Cardiac fibroblast (primary cell): ENCODE measurements around the gene FAM13A.
A peak's percentile ranks its signal among the peaks of the same experiment; 100 is the strongest.
"Not testable (repeated sequence)": the region's sequence is repeated elsewhere in the genome, so short reads cannot be mapped to it uniquely, and the experiment has no call there.

ENCODE experiments used
- DNase-seq, 2 donors: peaks; one replicate each; pipeline versions ENCODE4 v3.0.0 to v3.0.0-alpha.2; 2010; ENCODE audit warnings: low read depth in 2 of 2
- H3K4me3 ChIP-seq, 2 donors: replicated peaks in 1 of 2; 1 replicate in 1 of 2; 2 replicates in 1 of 2; pipeline ENCODE4 v1.5.1; 2011; ENCODE audit warnings: low read depth in 2 of 2, low read length in 2 of 2, mild to moderate bottlenecking in 2 of 2, moderate library complexity in 1 of 2
- TF ChIP-seq, protein P1 (sequence below): IDR thresholded peaks from one replicate; pipeline ENCODE4 v1.5.1; 2011; ENCODE audit warnings: low read depth, mild to moderate bottlenecking, low read length, inconsistent platforms

Gene FAM13A

DNA sequence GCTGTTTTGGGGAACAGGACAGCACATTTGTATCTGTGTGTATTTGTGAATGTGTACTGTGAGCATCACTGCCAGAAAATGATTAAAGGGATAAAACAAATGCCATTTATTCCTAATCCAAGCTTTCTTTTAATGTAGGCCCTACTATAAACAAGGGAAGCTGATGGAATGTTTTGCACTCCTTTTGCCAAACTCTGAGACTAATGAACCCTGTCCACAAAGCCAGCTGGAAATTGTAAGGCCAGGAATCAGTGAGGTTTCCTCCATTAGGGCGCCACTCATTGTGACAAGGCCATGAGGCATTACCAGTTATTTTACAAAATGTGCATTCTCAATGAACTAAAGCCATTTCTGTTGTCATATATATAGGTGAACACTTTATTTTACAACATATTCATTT lies 196.4 kb downstream of the FAM13A start:
- TF ChIP-seq, protein P1, sequence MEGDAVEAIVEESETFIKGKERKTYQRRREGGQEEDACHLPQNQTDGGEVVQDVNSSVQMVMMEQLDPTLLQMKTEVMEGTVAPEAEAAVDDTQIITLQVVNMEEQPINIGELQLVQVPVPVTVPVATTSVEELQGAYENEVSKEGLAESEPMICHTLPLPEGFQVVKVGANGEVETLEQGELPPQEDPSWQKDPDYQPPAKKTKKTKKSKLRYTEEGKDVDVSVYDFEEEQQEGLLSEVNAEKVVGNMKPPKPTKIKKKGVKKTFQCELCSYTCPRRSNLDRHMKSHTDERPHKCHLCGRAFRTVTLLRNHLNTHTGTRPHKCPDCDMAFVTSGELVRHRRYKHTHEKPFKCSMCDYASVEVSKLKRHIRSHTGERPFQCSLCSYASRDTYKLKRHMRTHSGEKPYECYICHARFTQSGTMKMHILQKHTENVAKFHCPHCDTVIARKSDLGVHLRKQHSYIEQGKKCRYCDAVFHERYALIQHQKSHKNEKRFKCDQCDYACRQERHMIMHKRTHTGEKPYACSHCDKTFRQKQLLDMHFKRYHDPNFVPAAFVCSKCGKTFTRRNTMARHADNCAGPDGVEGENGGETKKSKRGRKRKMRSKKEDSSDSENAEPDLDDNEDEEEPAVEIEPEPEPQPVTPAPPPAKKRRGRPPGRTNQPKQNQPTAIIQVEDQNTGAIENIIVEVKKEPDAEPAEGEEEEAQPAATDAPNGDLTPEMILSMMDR = no peak
- DNase-seq = no peak
- no peak overlapping the region for H3K4me3 ChIP-seq

DNA sequence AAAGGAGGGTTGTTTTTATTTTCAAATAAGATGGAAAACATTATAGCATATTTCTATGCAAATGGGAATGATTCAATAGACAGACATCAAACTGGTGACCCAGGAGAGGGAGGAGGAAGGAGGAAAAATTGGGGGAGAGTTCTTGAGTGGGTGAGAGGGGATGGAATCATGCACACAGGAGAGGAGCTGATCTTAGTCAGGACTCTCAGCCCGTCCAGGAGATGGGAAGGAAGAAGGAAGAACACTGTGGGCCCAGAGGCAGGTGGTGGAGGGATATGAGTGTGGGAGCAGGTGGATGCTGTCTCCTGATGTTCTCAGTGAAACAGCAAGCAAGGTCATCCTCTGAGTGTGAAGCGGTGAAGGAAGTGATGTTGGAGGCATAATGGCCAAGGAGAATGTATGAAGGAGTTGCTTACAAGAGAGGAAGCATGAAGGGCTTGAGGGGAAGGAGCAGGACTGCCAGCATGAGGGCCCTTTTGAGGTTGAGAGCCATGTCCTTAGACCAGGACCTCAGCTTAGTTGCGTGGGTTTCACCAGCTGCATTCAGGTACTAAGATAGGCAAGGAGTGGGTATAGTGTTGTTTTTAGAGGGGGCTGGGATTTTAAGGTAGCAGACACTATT lies 197.7 kb downstream of the FAM13A start:
- TF ChIP-seq, protein P1 = no peak
- DNase-seq = no peak
- no peak overlapping the region for H3K4me3 ChIP-seq

- H3K4me3 ChIP-seq = no peak overlapping the region
- TF ChIP-seq, protein P1 = no peak
- no peak for DNase-seq
Observed at GRCh38 chr4:88858752-88859151, 198.2 kb downstream of the FAM13A start.

- DNase-seq = peak in 1 of 2 donors; percentile 9
- TF ChIP-seq, protein P1 = no peak
Observed at GRCh38 chr4:88857588-88857987, 199.4 kb downstream of the FAM13A start.

DNA sequence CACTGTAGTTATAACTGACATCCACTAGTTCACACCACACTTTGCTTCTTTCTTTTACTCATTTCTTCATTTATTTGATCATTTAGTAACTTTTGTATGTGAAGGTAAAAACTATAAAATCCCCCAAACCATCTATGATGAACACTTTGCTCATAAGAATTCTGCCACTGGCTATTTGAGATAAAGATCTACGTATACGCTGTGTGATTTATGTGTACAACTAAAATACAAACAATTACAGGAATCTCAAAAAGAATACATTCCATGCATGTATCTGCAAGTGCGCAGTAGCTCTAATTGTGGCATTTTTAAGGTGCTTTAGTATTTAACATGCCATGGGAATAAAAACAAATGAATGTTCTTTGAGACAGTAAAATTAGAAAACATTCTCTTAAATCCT lies 202.5 kb downstream of the FAM13A start:
- no peak overlapping the region for H3K4me3 ChIP-seq
- TF ChIP-seq, protein P1 = no peak
- DNase-seq = no peak

More at GRCh38 chr4:88857588-88857987, 199.4 kb downstream of the FAM13A start:
- H3K4me3 ChIP-seq = no peak overlapping the region

DNA sequence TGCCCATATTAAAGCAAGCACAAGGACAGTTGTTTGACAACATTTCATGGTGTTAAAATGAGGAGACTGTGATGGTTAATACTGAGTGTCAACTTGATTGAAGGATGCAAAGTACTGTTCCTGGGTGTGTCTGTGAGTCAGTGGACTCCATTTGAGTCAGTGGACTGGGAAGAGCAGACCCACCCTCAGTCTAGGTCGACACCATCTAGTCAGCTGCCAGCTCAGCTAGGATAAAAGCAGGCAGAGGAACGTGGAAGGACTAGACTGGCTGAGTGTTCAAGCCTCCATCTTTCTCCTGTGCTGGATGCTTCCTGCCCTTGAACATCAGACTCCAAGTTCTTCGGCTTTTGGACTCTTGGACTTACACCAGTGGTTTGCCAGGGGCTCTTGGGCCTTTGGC lies 203.4 kb downstream of the FAM13A start:
- not testable (repeated sequence) for H3K4me3 ChIP-seq, DNase-seq

- peak; percentile 31 to 50 for DNase-seq
- H3K4me3 ChIP-seq = no peak overlapping the region
- TF ChIP-seq, protein P1 = no peak
Observed at GRCh38 chr4:88846206-88846790, 210.7 kb downstream of the FAM13A start.
